Activated CD8-positive, alpha-beta T cell treated with anti-CD3 and anti-CD28 coated beads for 36 hours (primary cell): ENCODE results near the gene EPB41L2. TPM values are rescaled to one million over a fixed set of nuclear protein-coding genes. Genes with fewer than 3 reads are reported as not detected.

Experiments
- ATAC-seq: fragments of 200-7000 bp; cut with Tn5 transposase; one replicate; pipeline ENCODE4 v1.10.0; 2021; ENCODE audit warnings: mild to moderate bottlenecking, moderate library complexity
- CTCF ChIA-PET: fragments of 350-600 bp; sonication (Branson Sonifier 250); formaldehyde crosslinking; loops from one replicate; lab custom pipeline; 2021; ENCODE audit warnings: antibody characterized with exemption; lab: Charles Lee
- POLR2A ChIA-PET: fragments of 350-600 bp; sonication (Branson Sonifier 250); formaldehyde crosslinking; loops from one replicate; lab custom pipeline; 2021; ENCODE audit warnings: antibody characterized with exemption; lab: Charles Lee
- DNase-seq: peaks from one replicate; pipeline ENCODE4 v3.0.0-alpha.2; 2020
- H3K27ac Mint-ChIP-seq: one replicate; pipeline ENCODE4 v1.8.0; 2021; ENCODE audit warnings: mild to moderate bottlenecking, mixed read lengths
- H3K27me3 Mint-ChIP-seq: one replicate; pipeline ENCODE4 v1.8.0; 2021; ENCODE audit warnings: mixed read lengths
- H3K36me3 Mint-ChIP-seq: one replicate; pipeline ENCODE4 v1.8.0; 2021; ENCODE audit warnings: low read depth, mixed read lengths
- H3K4me1 Mint-ChIP-seq: one replicate; pipeline ENCODE4 v1.8.0; 2021; ENCODE audit warnings: low read depth, mixed read lengths
- H3K4me3 Mint-ChIP-seq: one replicate; pipeline ENCODE4 v1.8.0; 2021; ENCODE audit warnings: mild to moderate bottlenecking, moderate library complexity, mixed read lengths
- H3K9me3 Mint-ChIP-seq: one replicate; pipeline ENCODE4 v1.8.0; 2021; ENCODE audit warnings: mixed read lengths
- intact Hi-C: fragments of 100-400 bp; cut with micrococcal nuclease; formaldehyde crosslinking; loops from one replicate; pipeline ENCODE4 v1.10.0; 2022
- total RNA-seq, 2 experiments: library from RNA; stranded (reverse); gene quantifications; one replicate each; pipeline ENCODE4 v1.2.3, GENCODE V29; 2021
- TF ChIP-seq, protein P1 (sequence below): fragments of 200-600 bp; IDR thresholded peaks from one replicate; pipeline ENCODE4 v1.8.0; 2022; ENCODE audit warnings: antibody characterized with exemption, mild to moderate bottlenecking

EPB41L2 gene
- total RNA-seq, 2 experiments from 2014 or later: 30.6 to 33.3 TPM

DNA sequence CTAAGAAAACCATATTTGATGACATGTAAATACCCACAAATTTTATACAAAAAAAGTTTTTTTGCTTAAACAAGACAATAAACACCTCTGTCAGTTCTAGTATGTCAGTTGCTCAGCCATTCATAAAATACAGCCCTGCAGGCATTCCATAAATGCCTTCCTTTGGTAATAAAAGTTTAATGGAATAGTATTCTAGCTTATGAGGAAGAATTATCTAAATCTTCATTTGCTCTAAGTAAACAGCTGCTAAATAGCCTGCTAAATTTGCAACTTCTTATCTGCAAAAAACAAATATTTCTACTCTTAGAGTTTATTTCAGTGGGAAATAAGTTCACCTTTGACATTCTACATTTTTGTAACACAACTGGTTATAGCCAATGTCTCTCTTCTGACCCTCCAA is 127.1 kb downstream of the EPB41L2 start:
- CTCF ChIA-PET: interaction anchor here (1.0 to 2.0 kb wide), 2 partner anchors 8 to 51 kb away, joined by 4 to 6 read pairs; no protein-coding TSS in a partner anchor

DNA sequence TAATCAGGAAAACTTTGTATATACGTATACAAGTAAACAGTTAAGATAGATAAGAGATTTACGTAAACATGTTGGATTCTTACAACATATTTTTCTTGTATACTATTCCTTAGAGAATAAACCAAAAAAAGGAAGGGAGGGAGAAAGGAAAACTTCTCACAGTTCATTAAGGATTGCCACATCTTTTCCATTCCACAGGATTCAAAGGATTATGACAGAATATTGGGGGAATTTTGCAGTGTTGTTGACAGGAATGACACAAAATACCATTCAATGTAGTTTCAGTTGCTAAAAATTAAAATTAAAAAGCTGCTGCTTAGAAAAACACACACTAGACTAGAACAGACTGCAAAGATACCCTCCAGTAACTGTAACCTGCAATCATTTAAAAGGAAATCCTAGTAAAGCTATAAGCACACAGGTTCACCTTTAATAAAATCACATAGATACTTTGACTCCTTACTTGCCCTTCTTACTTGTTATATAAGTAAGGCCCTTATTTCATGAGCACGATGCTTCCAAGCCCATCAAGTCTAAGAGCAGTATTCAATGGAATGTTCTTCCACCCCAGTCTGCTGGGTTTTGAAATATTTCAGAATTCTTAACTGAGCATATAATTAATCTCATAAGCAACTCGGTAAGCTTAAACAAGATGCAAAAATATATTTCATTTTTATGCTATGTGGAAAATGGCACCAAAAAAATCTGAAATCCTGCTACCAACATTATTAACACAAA is 128.0 kb downstream of the EPB41L2 start:
- POLR2A ChIA-PET: no interaction called here
- CTCF ChIA-PET: interaction anchor here (2.0 kb wide), 1 partner anchor 50 kb away, joined by 6 read pairs; no protein-coding TSS in a partner anchor
- Mint-ChIP-seq H3K9me3 (peaks cover 3% of the 10 kb centered on the region), H3K4me1 (no peaks in the 10 kb centered on the region), H3K36me3 (peaks cover 1% of the 10 kb centered on the region), H3K4me3 (no peak overlapping the region), H3K27ac (no peak overlapping the region), H3K27me3 (peaks cover under 1% of the 10 kb centered on the region)
- ATAC-seq (no peak), DNase-seq (no peak)
- intact Hi-C loops: no loop called here
- TF ChIP-seq, protein P1, sequence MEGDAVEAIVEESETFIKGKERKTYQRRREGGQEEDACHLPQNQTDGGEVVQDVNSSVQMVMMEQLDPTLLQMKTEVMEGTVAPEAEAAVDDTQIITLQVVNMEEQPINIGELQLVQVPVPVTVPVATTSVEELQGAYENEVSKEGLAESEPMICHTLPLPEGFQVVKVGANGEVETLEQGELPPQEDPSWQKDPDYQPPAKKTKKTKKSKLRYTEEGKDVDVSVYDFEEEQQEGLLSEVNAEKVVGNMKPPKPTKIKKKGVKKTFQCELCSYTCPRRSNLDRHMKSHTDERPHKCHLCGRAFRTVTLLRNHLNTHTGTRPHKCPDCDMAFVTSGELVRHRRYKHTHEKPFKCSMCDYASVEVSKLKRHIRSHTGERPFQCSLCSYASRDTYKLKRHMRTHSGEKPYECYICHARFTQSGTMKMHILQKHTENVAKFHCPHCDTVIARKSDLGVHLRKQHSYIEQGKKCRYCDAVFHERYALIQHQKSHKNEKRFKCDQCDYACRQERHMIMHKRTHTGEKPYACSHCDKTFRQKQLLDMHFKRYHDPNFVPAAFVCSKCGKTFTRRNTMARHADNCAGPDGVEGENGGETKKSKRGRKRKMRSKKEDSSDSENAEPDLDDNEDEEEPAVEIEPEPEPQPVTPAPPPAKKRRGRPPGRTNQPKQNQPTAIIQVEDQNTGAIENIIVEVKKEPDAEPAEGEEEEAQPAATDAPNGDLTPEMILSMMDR: no peak

More for the DNA sequence above, 127.1 kb downstream of the EPB41L2 start:
- TF ChIP-seq, protein P1: no peak
- peaks cover 1% of the 10 kb centered on the region for H3K36me3 Mint-ChIP-seq
- DNase-seq (no peak), ATAC-seq (no peak)
- POLR2A ChIA-PET: no interaction called here
- no peak overlapping the region for H3K4me3 Mint-ChIP-seq
- intact Hi-C loops: no loop called here
- H3K9me3 Mint-ChIP-seq: peaks cover 2% of the 10 kb centered on the region
- H3K27ac Mint-ChIP-seq: no peak overlapping the region
- no peaks in the 10 kb centered on the region for H3K4me1 Mint-ChIP-seq
- no peaks in the 10 kb centered on the region for H3K27me3 Mint-ChIP-seq

DNA sequence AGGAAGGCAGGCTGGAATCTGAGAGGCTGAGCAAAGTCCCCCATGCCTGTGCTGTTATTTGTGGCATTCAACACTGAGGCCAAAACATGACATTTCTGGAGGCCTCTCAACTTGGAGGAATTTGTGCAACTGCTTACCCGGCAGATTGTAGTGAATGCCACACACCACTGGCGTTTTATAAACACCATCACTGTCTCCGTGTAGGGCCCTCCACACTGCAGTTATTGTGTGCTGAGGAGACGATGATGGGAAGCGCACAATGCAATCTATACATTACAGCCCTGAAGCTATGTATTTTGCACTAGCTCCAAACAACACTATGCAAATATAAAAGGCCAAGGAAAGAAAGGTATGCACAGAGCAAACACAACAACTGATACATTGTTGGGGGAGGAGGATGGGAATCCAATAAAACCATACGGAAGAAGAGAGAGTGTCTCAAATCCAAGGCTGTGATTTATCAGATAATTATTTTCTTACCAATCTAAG is 129.3 kb downstream of the EPB41L2 start:
- no peak for ATAC-seq
- Mint-ChIP-seq H3K27ac (no peak overlapping the region), H3K4me1 (no peaks in the 10 kb centered on the region), H3K36me3 (no peaks in the 10 kb centered on the region), H3K27me3 (peaks cover 2% of the 10 kb centered on the region), H3K4me3 (no peak overlapping the region), H3K9me3 (peaks cover 2% of the 10 kb centered on the region)
- TF ChIP-seq, protein P1: no peak
- ChIA-PET POLR2A (no interaction called here), CTCF (no interaction called here)
- DNase-seq: no peak
- intact Hi-C loops: no loop called here

DNA sequence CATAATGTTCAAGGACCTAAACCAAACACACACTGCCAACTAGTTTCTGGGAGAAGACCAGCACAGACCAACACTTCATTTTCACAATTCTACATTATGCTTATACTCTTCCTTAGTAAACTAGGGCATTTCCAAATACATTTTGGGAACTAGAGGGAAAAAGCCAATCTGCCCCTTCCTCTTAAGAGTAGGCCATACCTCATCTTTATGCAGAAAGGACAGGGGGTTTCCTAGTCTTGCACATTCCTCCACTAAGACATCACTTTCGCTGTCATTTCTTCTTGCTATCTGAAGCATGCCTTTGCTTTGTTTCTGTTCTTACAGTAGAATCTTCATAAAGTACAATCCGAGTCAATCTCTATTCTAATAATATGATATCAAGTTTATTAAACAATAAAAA is 130.1 kb downstream of the EPB41L2 start:
- CTCF ChIA-PET: no interaction called here
- no peak for ATAC-seq

DNA sequence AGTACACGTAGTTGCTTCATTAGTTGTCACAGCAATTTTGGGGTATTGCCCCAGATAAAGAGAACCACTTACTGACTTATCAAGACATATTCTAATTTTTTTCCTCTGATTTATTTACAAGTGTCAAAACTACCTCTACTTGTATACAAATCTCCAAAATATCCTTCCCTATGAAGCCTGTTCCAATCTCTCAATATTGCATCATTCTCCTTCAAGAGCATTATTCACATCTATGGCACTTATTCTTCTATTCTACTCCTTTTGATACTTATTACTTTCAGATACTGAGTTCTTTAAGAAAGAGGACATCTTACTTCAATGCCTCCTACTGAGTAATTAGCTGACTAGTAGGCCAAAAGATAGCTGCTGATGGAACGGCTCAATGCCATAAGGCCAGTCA is 130.6 kb downstream of the EPB41L2 start:
- peaks cover 2% of the 10 kb centered on the region for H3K9me3 Mint-ChIP-seq

More for the DNA sequence above, 130.1 kb downstream of the EPB41L2 start:
- Mint-ChIP-seq H3K27me3 (peaks cover 2% of the 10 kb centered on the region), H3K4me3 (no peak overlapping the region), H3K4me1 (no peaks in the 10 kb centered on the region), H3K9me3 (peaks cover 2% of the 10 kb centered on the region), H3K36me3 (no peaks in the 10 kb centered on the region), H3K27ac (no peak overlapping the region)
- no peak for DNase-seq
- TF ChIP-seq, protein P1: no peak
- POLR2A ChIA-PET: no interaction called here
- intact Hi-C loops: no loop called here

More for the DNA sequence above, 130.6 kb downstream of the EPB41L2 start:
- H3K4me3 Mint-ChIP-seq: no peak overlapping the region
- intact Hi-C loops: no loop called here
- TF ChIP-seq, protein P1: no peak
- H3K27me3 Mint-ChIP-seq: peaks cover 2% of the 10 kb centered on the region
- ATAC-seq (no peak), DNase-seq (no peak)
- H3K4me1 Mint-ChIP-seq: no peaks in the 10 kb centered on the region
- H3K27ac Mint-ChIP-seq: no peak overlapping the region
- ChIA-PET POLR2A (no interaction called here), CTCF (no interaction called here)
- H3K36me3 Mint-ChIP-seq: no peaks in the 10 kb centered on the region
